DND-41 (cell line): ENCODE results near the gene B3GALT6.

Experiments used
- ATAC-seq: fragments of 200-7000 bp; cut with Tn5 transposase; 3 replicates; pipeline ENCODE4 v1.9.1; 2021; ENCODE audit warnings: low read depth; ENCODE audit not compliant: insufficient read depth
- DNase-seq: peaks from one replicate; pipeline ENCODE4 v3.0.0-alpha.2; 2020
- H2AFZ ChIP-seq: 2 replicates; pipeline ENCODE4 v1.6.0; 2012; ENCODE audit warnings: low read depth, low read length
- H3K27ac ChIP-seq: 2 replicates; pipeline ENCODE4 v1.5.1; 2012; ENCODE audit warnings: low read length, inconsistent platforms
- H3K27me3 ChIP-seq: fragments of 200-600 bp; sonication (generic); 2 replicates; pipeline ENCODE4 v1.6.0; 2012; ENCODE audit warnings: low read length, mild to moderate bottlenecking, inconsistent platforms; ENCODE audit not compliant: insufficient read depth, poor library complexity
- H3K36me3 ChIP-seq: 2 replicates; pipeline ENCODE4 v1.5.1; 2012; ENCODE audit warnings: low read length, inconsistent platforms; ENCODE audit not compliant: insufficient read depth
- H3K4me1 ChIP-seq: 2 replicates; pipeline ENCODE4 v1.5.1; 2012; ENCODE audit warnings: mild to moderate bottlenecking, low read length; ENCODE audit not compliant: insufficient read depth
- H3K4me2 ChIP-seq: 2 replicates; pipeline ENCODE4 v1.6.0; 2012; ENCODE audit warnings: mild to moderate bottlenecking, moderate library complexity, low read length, inconsistent platforms; ENCODE audit not compliant: insufficient read depth
- H3K4me3 ChIP-seq, 2 experiments: fragments of 200-600 bp in 1 of 2; shearing (Covaris generic) in 1 of 2; 2 replicates each; pipeline ENCODE4 v1.5.1; 2012 to 2016; ENCODE audit warnings: inconsistent platforms in 2 of 2, low read length in 2 of 2, mild to moderate bottlenecking in 2 of 2, low read depth in 1 of 2, moderate library complexity in 1 of 2
- H3K79me2 ChIP-seq: 2 replicates; pipeline ENCODE4 v1.6.0; 2012; ENCODE audit warnings: low read length, inconsistent platforms; ENCODE audit not compliant: insufficient read depth
- H3K9ac ChIP-seq: 2 replicates; pipeline ENCODE4 v1.6.0; 2012; ENCODE audit warnings: low read depth, mild to moderate bottlenecking, inconsistent platforms, low read length, moderate library complexity
- H3K9me3 ChIP-seq: 2 replicates; pipeline ENCODE4 v1.5.1; 2012; ENCODE audit warnings: low read length, moderate library complexity, mild to moderate bottlenecking, inconsistent platforms; ENCODE audit not compliant: insufficient read depth, severe bottlenecking
- H4K20me1 ChIP-seq: 2 replicates; pipeline ENCODE4 v1.6.0; 2012; ENCODE audit warnings: low read length; ENCODE audit not compliant: insufficient read depth
- EZH2 ChIP-seq: IDR thresholded peaks from 3 replicates; pipeline ENCODE4 v1.6.1; 2012; ENCODE audit warnings: borderline replicate concordance, low read depth, mild to moderate bottlenecking, moderate library complexity, low read length, inconsistent platforms; ENCODE audit not compliant: severe bottlenecking
- TF ChIP-seq, protein P1 (sequence below): IDR thresholded peaks from 2 replicates; pipeline ENCODE4 v1.5.1; 2012; ENCODE audit warnings: borderline replicate concordance, low read length, moderate library complexity, mild to moderate bottlenecking; ENCODE audit not compliant: poor library complexity, severe bottlenecking; ENCODE audit errors: extremely low read depth

Gene B3GALT6

GRCh38 chr1:1280782-1281481, 48.9 kb downstream of the B3GALT6 start:
- H3K79me2 ChIP-seq, result no peaks in the 10 kb centered on the region
- H3K4me2 ChIP-seq, result no peak overlapping the region
- TF ChIP-seq EZH2, result no peak
- TF ChIP-seq, protein P1, sequence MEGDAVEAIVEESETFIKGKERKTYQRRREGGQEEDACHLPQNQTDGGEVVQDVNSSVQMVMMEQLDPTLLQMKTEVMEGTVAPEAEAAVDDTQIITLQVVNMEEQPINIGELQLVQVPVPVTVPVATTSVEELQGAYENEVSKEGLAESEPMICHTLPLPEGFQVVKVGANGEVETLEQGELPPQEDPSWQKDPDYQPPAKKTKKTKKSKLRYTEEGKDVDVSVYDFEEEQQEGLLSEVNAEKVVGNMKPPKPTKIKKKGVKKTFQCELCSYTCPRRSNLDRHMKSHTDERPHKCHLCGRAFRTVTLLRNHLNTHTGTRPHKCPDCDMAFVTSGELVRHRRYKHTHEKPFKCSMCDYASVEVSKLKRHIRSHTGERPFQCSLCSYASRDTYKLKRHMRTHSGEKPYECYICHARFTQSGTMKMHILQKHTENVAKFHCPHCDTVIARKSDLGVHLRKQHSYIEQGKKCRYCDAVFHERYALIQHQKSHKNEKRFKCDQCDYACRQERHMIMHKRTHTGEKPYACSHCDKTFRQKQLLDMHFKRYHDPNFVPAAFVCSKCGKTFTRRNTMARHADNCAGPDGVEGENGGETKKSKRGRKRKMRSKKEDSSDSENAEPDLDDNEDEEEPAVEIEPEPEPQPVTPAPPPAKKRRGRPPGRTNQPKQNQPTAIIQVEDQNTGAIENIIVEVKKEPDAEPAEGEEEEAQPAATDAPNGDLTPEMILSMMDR, result no peak
- H2AFZ ChIP-seq, result no peak overlapping the region
- H3K27me3 ChIP-seq, result no peaks in the 10 kb centered on the region
- no peak overlapping the region for H3K27ac ChIP-seq
- no peak overlapping the region for H3K9ac ChIP-seq
- H3K9me3 ChIP-seq, result no peaks in the 10 kb centered on the region
- DNase-seq (no peak), ATAC-seq (no peak)
- H4K20me1 ChIP-seq, result no peaks in the 10 kb centered on the region
- H3K4me3 ChIP-seq, result no peak overlapping the region
- H3K4me1 ChIP-seq, result no peaks in the 10 kb centered on the region
- H3K36me3 ChIP-seq, result no peaks in the 10 kb centered on the region

GRCh38 chr1:1281533-1282321, 49.7 kb downstream of the B3GALT6 start:
- DNase-seq (no peak), ATAC-seq (no peak)
- Histone ChIP-seq H3K9me3 (no peaks in the 10 kb centered on the region), H3K9ac (no peak overlapping the region), H4K20me1 (no peaks in the 10 kb centered on the region), H3K27me3 (no peaks in the 10 kb centered on the region), H3K36me3 (no peaks in the 10 kb centered on the region), H3K27ac (no peak overlapping the region), H3K4me1 (no peaks in the 10 kb centered on the region), H3K4me3 (no peak overlapping the region), H3K79me2 (no peaks in the 10 kb centered on the region), H3K4me2 (no peak overlapping the region), H2AFZ (no peak overlapping the region)
- no peak for TF ChIP-seq EZH2
- TF ChIP-seq, protein P1, result no peak

- DNase-seq (no peak), ATAC-seq (no peak)
- Histone ChIP-seq H3K4me1 (no peaks in the 10 kb centered on the region), H3K9ac (no peak overlapping the region), H3K4me3 (no peak overlapping the region), H3K27me3 (no peaks in the 10 kb centered on the region), H4K20me1 (no peaks in the 10 kb centered on the region), H3K9me3 (no peaks in the 10 kb centered on the region), H3K4me2 (no peak overlapping the region), H2AFZ (no peak overlapping the region), H3K79me2 (no peaks in the 10 kb centered on the region), H3K36me3 (no peaks in the 10 kb centered on the region), H3K27ac (no peak overlapping the region)
- no peak for TF ChIP-seq EZH2
- TF ChIP-seq, protein P1, result no peak
Observed at GRCh38 chr1:1282998-1283397, 51.0 kb downstream of the B3GALT6 start.
